Astrocyte of the cerebellum (primary cell): ENCODE results near the gene TAT.
A peak's percentile ranks its signal among the peaks of the same experiment; 100 is the strongest.
"Not testable (repeated sequence)": the region's sequence is repeated elsewhere in the genome, so short reads cannot be mapped to it uniquely, and the experiment has no call there.

Experiments
- DNase-seq: peaks from one replicate; pipeline ENCODE4 v3.0.0-alpha.2; 2011; ENCODE audit warnings: low read depth
- H3K4me3 ChIP-seq: 2 replicates; pipeline ENCODE4 v1.5.1; 2011; ENCODE audit warnings: mild to moderate bottlenecking, low read depth, low read length, moderate library complexity
- in situ Hi-C: cut with HindIII; loops from 2 replicates; pipeline ENCODE4 v1.10.0; 2017; ENCODE audit warnings: low sequenced_read_pairs
- TF ChIP-seq, protein P1 (sequence below): IDR thresholded peaks from 2 replicates; pipeline ENCODE4 v1.5.1; 2012; ENCODE audit warnings: low read length, low read depth, moderate library complexity, mild to moderate bottlenecking; ENCODE audit errors: missing control alignments

TAT gene

DNA sequence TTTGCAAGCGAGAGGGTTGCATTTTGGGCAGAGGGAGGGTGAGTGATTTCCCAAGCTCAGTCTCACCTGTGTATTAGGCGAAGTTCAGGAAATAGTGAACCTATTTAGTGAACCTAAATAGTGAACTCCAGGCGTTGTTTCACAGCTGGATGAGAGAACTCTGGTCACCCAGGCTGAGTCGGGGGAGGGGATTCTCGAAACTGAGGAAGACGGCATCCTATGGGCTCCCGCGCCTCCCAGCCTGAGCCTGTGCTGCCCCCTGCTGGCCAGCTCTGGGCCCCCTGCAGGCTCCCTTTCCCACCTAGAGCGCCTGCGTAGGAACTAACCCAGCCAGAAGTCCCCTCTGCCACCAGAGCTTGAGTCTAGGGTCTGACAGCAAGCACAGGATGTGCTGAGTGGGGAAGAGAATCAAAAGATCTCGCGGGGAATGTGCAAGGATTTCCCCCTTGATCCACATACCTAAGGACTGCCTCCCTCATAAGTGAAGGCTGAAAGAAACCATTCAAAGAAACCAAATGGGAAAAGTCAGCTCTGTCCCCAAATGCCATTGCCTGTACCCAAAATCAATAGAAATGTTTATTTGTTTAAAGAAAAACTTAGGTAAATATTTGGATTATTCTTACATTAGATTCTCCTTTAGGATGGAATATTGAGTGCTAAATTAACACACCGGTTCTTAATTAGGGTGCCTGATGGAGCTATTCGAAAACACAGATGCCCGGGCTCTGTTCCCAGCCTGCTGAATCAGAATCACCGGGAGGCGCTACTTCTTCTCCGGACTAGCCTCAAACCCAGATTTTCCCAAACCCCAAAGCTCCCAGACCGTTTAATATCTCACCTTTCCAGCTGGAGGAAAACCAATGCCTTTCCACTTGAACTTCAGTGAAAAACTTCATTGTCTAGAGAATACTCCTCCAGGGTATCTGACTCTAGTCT, 34.3 kb upstream of the TAT start:
- TF ChIP-seq, protein P1, sequence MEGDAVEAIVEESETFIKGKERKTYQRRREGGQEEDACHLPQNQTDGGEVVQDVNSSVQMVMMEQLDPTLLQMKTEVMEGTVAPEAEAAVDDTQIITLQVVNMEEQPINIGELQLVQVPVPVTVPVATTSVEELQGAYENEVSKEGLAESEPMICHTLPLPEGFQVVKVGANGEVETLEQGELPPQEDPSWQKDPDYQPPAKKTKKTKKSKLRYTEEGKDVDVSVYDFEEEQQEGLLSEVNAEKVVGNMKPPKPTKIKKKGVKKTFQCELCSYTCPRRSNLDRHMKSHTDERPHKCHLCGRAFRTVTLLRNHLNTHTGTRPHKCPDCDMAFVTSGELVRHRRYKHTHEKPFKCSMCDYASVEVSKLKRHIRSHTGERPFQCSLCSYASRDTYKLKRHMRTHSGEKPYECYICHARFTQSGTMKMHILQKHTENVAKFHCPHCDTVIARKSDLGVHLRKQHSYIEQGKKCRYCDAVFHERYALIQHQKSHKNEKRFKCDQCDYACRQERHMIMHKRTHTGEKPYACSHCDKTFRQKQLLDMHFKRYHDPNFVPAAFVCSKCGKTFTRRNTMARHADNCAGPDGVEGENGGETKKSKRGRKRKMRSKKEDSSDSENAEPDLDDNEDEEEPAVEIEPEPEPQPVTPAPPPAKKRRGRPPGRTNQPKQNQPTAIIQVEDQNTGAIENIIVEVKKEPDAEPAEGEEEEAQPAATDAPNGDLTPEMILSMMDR: peak; percentile 71
- in situ Hi-C loops: no loop called here
- DNase-seq: no peak
- no peak overlapping the region for H3K4me3 ChIP-seq

DNA sequence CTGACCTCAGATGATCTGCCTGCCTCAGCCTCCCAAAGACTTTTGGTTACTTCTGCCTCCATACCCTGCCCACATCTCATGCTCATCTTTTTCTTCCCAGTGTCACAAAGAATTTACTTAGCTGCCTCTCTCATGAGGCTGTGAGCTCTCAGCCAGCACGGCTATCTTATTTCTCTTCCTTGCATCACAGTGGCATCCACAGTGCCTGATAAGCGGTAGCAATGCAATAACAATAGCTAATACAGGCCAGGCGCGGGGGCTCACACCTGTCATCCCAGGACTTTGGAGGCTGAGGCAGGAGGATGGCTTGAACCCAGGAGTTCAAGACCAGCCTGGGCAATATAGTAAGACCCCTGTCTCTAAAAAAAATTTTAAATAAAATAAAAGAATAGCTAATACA, 33.6 kb upstream of the TAT start:
- in situ Hi-C loops: no loop called here

DNA sequence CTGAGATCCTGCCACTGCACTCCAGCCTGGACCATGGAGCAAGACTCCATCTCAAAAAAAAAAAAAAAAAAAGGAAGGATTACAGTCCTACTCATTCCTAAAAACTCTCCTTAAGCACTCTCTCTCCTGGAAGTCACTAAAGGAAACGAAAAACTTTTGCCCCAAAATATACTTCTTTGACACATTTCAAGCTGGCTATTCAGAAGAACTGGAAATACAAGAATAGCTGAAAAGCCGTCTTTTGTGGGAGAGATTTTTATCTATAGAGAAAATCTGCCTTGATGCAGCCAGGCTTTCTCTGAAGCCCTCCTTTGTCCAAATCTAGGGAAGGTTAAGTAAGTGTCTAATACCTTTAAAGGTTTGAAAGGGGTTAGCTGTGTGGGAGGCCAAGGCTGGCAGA, 32.2 kb upstream of the TAT start:
- in situ Hi-C loops: no loop called here

More for the DNA sequence above, 33.6 kb upstream of the TAT start:
- DNase-seq: no peak
- TF ChIP-seq, protein P1: no peak
- H3K4me3 ChIP-seq: no peak overlapping the region

DNA sequence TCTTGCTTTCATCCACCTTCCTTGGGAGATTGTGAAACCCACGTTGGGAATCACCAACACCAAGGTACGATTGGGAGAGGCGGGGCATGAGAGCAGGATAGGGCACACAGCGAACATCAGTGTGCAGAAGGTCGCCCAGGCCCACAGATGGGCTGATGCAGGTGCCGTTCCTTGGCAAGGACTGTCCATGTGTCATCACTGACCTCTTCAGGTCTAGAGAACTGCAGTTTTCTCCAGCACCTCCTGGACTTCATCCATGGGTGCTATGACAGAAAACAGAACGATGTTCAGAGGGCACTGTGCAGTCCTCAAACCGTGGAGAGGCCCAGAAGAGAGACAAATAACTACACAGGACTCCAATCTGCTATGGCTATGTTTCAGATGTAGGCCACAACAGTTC, 23.9 kb upstream of the TAT start:
- H3K4me3 ChIP-seq: no peak overlapping the region
- no peak for DNase-seq
- in situ Hi-C loops: no loop called here
- TF ChIP-seq, protein P1: no peak

More for the DNA sequence above, 32.2 kb upstream of the TAT start:
- H3K4me3 ChIP-seq: no peak overlapping the region
- DNase-seq: no peak
- TF ChIP-seq, protein P1: no peak

DNA sequence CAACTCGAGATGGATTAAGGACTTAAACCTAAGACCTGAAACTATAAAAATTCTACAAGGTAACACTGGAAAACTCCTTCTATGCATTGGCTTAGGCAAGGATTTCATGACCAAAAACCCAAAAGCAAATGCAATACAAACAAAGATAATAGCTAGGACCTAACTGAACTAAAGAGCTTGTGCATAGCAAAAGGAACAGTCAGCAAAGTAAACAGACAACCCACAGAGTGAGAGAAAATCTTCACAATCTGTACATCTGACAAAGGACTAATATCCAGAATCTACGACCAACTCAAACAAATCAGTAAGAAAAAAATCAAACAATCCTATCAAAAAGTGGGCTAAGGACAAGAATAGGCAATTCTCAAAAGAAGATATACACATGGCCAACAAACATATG, 21.5 kb upstream of the TAT start:
- in situ Hi-C loops, H3K4me3 ChIP-seq, DNase-seq: not testable (repeated sequence)

DNA sequence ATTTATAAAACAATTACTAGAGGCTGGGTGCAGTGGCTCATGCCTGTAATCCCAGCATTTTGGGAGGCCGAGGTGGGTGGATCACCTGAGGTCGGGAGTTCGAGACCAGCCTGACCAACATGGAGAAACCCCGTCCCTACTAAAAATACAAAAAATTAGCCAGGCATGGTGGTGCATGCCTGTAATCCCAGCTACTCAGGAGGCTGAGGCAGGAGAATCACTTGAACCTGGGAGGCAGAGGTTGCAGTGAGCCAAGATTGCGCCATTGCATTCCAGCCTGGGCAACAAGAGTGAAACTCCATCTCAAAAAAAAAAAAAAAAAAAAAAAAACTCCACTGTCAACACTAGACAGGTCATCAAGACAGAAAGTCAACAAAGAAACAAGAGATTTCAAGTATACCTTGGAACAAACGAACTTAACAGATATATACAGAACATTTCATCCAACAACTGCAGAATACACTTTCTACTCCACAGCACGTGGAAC, 18.5 kb upstream of the TAT start:
- in situ Hi-C loops, H3K4me3 ChIP-seq, DNase-seq: not testable (repeated sequence)

DNA sequence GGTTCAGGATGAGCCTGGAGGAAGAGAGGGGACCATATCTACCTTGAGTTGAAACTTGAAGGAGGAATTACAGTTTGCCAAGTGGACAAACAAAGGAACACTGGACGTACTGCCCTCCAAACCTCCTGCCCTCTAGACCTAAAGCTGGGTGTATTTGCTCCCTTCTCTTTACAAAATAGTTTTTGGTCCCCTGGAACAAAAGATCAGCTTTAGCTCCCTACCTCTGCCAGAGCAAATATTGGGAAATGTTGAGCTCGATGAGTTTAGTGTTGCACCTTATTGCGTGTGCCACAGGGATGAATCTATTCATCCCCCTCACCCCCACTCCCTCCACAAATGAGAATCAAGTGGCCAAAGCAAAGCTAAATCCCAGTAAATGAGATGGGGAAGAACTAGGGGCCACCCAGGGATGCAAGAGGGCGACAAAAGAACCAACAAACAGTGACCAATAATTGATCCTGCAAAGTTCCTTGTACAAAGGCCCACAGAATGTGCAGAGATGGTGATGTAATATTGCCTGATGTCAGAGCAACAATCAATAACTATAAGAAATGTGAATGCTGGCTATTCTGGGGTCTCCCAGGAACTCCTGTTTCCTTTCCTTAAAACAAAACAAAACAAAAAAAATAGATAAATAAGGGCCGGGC, 17.2 kb upstream of the TAT start:
- H3K4me3 ChIP-seq: no peak overlapping the region
- in situ Hi-C loops: no loop called here
- TF ChIP-seq, protein P1: no peak
- DNase-seq: no peak
